Lower leg skin (tissue), 3 donors: ENCODE data around the gene PARVG.

Source experiments
- CTCF ChIP-seq, 3 donors: fragments of 450-650 bp; IDR thresholded peaks; one replicate each; pipeline ENCODE4 v1.5.1; 2016; ENCODE audit warnings: antibody characterized with exemption in 3 of 3, mild to moderate bottlenecking in 3 of 3, moderate library complexity in 2 of 3
- POLR2A ChIP-seq, 2 donors: fragments of 450-650 bp; IDR thresholded peaks; one replicate each; pipeline ENCODE4 v1.6.1; 2016 to 2017; ENCODE audit warnings: antibody characterized with exemption in 2 of 2, mild to moderate bottlenecking in 1 of 2, moderate library complexity in 1 of 2

GRCh38 chr22:44163536-44163935 lies 17.2 kb upstream of the PARVG start:
- TF ChIP-seq CTCF (IDR thresholded peaks at IDR 0.05) (no peak), POLR2A (IDR thresholded peaks at IDR 0.05) (no peak)
